Breast epithelium (tissue), 3 donors: ENCODE data around the gene UBE2Q2.

ENCODE experiments used
- POLR2A ChIP-seq: fragments of 450-650 bp; IDR thresholded peaks from one replicate; pipeline ENCODE4 v1.6.1; 2016; ENCODE audit warnings: antibody characterized with exemption, mild to moderate bottlenecking, moderate library complexity
- POLR2AphosphoS5 ChIP-seq, 3 donors: sonication (generic); formaldehyde crosslinking; IDR thresholded peaks; one replicate each; pipeline ENCODE4 v1.6.1; 2017; ENCODE audit warnings: antibody characterized with exemption in 3 of 3
- TF ChIP-seq, protein P1 (sequence below), 3 donors: fragments of 450-650 bp; IDR thresholded peaks; one replicate each; pipeline ENCODE4 v1.5.1; 2016 to 2017; ENCODE audit warnings: antibody characterized with exemption in 3 of 3, mild to moderate bottlenecking in 3 of 3, moderate library complexity in 3 of 3

DNA sequence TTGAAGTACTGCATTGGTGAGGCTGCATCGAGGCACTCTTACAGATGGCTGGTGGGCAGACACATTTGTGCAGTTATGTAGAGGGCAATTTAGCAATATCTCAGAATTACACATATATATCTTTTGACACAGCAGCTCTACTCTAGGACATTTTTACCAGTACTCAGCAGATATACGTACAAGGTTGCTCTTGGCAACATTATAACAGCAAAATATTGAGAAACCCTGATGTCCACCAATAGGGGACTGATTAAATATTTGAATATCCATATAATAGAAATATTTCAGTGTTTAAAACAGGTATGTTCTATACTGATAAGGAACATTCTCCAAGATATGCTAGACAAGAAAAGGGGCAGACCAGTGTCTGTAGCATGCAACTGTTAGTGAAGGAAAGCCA lies 52.5 kb downstream of the UBE2Q2 start:
- TF ChIP-seq, protein P1, sequence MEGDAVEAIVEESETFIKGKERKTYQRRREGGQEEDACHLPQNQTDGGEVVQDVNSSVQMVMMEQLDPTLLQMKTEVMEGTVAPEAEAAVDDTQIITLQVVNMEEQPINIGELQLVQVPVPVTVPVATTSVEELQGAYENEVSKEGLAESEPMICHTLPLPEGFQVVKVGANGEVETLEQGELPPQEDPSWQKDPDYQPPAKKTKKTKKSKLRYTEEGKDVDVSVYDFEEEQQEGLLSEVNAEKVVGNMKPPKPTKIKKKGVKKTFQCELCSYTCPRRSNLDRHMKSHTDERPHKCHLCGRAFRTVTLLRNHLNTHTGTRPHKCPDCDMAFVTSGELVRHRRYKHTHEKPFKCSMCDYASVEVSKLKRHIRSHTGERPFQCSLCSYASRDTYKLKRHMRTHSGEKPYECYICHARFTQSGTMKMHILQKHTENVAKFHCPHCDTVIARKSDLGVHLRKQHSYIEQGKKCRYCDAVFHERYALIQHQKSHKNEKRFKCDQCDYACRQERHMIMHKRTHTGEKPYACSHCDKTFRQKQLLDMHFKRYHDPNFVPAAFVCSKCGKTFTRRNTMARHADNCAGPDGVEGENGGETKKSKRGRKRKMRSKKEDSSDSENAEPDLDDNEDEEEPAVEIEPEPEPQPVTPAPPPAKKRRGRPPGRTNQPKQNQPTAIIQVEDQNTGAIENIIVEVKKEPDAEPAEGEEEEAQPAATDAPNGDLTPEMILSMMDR (IDR thresholded peaks at IDR 0.05), result no peak
- no peak for TF ChIP-seq POLR2A
- no peak for TF ChIP-seq POLR2AphosphoS5 (IDR thresholded peaks at IDR 0.05)
